ENCODE results near the gene SOX13.

DNA sequence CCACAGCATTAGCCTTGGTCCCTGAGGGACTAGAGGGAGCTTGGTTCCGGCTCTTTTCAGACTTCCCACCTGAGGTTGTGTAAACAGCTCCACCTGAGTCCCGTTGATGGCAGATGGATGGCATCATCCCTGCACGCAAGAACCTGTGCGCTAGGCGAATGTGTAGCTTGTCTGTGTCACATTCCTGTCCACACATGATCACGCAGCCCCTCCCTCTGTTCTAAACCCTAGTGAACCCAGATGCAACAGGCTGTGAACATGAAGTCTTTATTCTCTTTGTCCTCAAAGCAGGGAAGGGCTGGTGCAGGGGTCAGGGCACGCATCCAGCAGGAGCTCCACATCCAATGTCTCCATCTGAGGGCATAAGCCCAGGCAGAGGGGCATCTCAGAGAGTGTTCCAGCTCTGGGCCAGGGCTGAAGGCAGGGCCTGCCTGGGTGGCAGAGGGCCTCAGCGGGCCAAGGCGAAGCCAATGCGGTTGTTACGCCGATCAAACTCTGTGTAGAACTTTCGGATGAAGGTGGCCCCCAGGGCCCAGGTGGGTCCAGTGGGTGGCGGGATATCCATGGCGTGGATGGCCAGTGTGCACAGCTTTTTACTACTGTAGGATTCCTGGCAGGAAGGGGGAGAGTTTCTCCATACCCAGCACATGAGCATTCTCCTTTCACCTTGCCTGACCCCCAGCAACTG is 81.8 kb downstream of the SOX13 start:
- TF ChIP-seq ZNF274 (IDR thresholded peaks at IDR 0.05; ENCODE audit: low read depth, low read length) (no peak), SUZ12 (IDR thresholded peaks at IDR 0.05; ENCODE audit: extremely low read depth, insufficient read depth, insufficient read length) (no peak), YY1 (IDR thresholded peaks at IDR 0.05; ENCODE audit: insufficient read depth, insufficient read length) (no peak)
